HCT116 (cell line): Measurements from ENCODE around the gene RAD51C.

Experiments
- CTCF ChIP-seq, 3 experiments: fragments of 200-600 bp in 1 of 3; sonication (generic) in 1 of 3; IDR thresholded peaks in 2 of 3; conservative IDR thresholded peaks in 1 of 3; 2 replicates each; pipeline ENCODE4 v1.5.1; 2012 to 2017; ENCODE audit warnings: low read depth in 2 of 3, low read length in 2 of 3, antibody characterized with exemption in 1 of 3, borderline replicate concordance in 1 of 3, control low read depth in 1 of 3, mild to moderate bottlenecking in 1 of 3, mixed read lengths in 1 of 3, mixed run types in 1 of 3, moderate library complexity in 1 of 3; ENCODE audit not compliant: insufficient read depth in 1 of 3
- POLR2A ChIP-seq: IDR thresholded peaks from 2 replicates; pipeline ENCODE4 v1.7.0; 2011; ENCODE audit warnings: borderline replicate concordance; ENCODE audit not compliant: insufficient read depth, insufficient read length; ENCODE audit errors: extremely low read depth
- POLR2AphosphoS5 ChIP-seq: IDR thresholded peaks from 2 replicates; pipeline ENCODE4 v1.6.1; 2011; ENCODE audit warnings: mild to moderate bottlenecking, low read depth, low read length, moderate library complexity
- REST ChIP-seq: IDR thresholded peaks from 2 replicates; pipeline ENCODE4 v1.6.1; 2012; ENCODE audit warnings: low read depth
- SIN3A ChIP-seq: IDR thresholded peaks from 2 replicates; pipeline ENCODE4 v1.6.1; 2012; ENCODE audit warnings: low read depth
- YY1 ChIP-seq: IDR thresholded peaks from 2 replicates; pipeline ENCODE4 v1.6.1; 2011; ENCODE audit warnings: low read length, low read depth, moderate library complexity, mild to moderate bottlenecking; ENCODE audit not compliant: insufficient replicate concordance; ENCODE audit errors: extremely low read depth

- no peak for TF ChIP-seq POLR2AphosphoS5
- no peak for TF ChIP-seq POLR2A
- no peak for TF ChIP-seq CTCF (IDR thresholded peaks at IDR 0.05 in 2 of 3, conservative IDR thresholded peaks at IDR 0.05 in 1 of 3; ENCODE audit: borderline replicate concordance in 1 of 3, insufficient read depth in 1 of 3, low read depth in 2 of 3, low read length in 2 of 3)
- TF ChIP-seq YY1, result no peak
- TF ChIP-seq REST, result no peak
- no peak for TF ChIP-seq SIN3A
Measured at GRCh38 chr17:58693208-58693607, 806 bp downstream of the RAD51C start.
